Measurements from ENCODE around the gene CIB2.

Gene CIB2

GRCh38 chr15:78082743-78083110 lies 48.5 kb downstream of the CIB2 start:
- Histone ChIP-seq H3K27me3 (ENCODE audit: control insufficient read depth in 1 of 2, insufficient read depth in 2 of 2, low read length in 2 of 2) (no peaks in the 10 kb centered on the region), H3K9ac (ENCODE audit: low read length in 2 of 2) (no peak overlapping the region), H3K27ac (ENCODE audit: low read length) (no peak overlapping the region), H3K4me3 (ENCODE audit: low read length in 2 of 2) (no peak overlapping the region), H3K36me3 (ENCODE audit: control insufficient read depth in 2 of 2, insufficient read depth in 2 of 2, low read length in 2 of 2) (no peaks in the 10 kb centered on the region), H3K9me3 (ENCODE audit: control insufficient read depth in 2 of 2, low read length in 2 of 2) (no peaks in the 10 kb centered on the region), H3K4me1 (ENCODE audit: control insufficient read depth, insufficient read depth, low read length) (peaks cover 8% of the 10 kb centered on the region)

- H3K27ac ChIP-seq (ENCODE audit: low read length): no peak overlapping the region
- H3K36me3 ChIP-seq (ENCODE audit: control insufficient read depth in 2 of 2, insufficient read depth in 2 of 2, low read length in 2 of 2): no peaks in the 10 kb centered on the region
- H3K9me3 ChIP-seq (ENCODE audit: control insufficient read depth in 2 of 2, low read length in 2 of 2): no peaks in the 10 kb centered on the region
- no peak overlapping the region for H3K4me3 ChIP-seq (ENCODE audit: low read length in 2 of 2)
- H3K9ac ChIP-seq (ENCODE audit: low read length in 2 of 2): no peak overlapping the region
- H3K27me3 ChIP-seq (ENCODE audit: control insufficient read depth in 1 of 2, insufficient read depth in 2 of 2, low read length in 2 of 2): no peaks in the 10 kb centered on the region
- peaks cover 8% of the 10 kb centered on the region for H3K4me1 ChIP-seq (ENCODE audit: control insufficient read depth, insufficient read depth, low read length)
Observed at GRCh38 chr15:78082106-78082742, 49.0 kb downstream of the CIB2 start.

DNA sequence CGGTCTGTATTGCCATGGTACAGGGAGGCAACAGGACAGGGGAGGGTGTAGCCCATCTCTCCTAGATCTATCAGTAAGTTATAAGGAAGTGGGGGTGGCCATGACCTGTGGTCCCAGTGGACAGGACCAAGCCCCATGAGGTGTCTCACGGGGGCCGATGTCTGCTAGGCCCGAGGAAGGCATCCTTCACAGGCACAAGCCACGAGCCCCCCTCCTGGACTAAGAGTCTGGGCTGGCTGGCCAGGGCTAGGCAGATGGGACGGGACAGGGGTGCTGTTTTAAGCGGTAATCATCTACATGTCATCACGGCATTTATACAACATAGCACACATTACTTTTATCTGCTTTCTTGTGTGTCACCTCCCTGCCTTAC lies 51.2 kb downstream of the CIB2 start:
- no peaks in the 10 kb centered on the region for H3K9me3 ChIP-seq (ENCODE audit: control insufficient read depth in 2 of 2, low read length in 2 of 2)
- no peak overlapping the region for H3K27ac ChIP-seq (ENCODE audit: low read length)
- no peaks in the 10 kb centered on the region for H3K36me3 ChIP-seq (ENCODE audit: control insufficient read depth in 2 of 2, insufficient read depth in 2 of 2, low read length in 2 of 2)
- H3K4me3 ChIP-seq (ENCODE audit: low read length in 2 of 2): no peak overlapping the region
- H3K27me3 ChIP-seq (ENCODE audit: control insufficient read depth in 1 of 2, insufficient read depth in 2 of 2, low read length in 2 of 2): no peaks in the 10 kb centered on the region
- peaks cover 24% of the 10 kb centered on the region for H3K4me1 ChIP-seq (ENCODE audit: control insufficient read depth, insufficient read depth, low read length)
- H3K9ac ChIP-seq (ENCODE audit: low read length in 2 of 2): no peak overlapping the region

- no peaks in the 10 kb centered on the region for H3K36me3 ChIP-seq (ENCODE audit: control insufficient read depth in 2 of 2, insufficient read depth in 2 of 2, low read length in 2 of 2)
- peaks cover 24% of the 10 kb centered on the region for H3K4me1 ChIP-seq (ENCODE audit: control insufficient read depth, insufficient read depth, low read length)
- no peak overlapping the region for H3K27ac ChIP-seq (ENCODE audit: low read length)
- H3K9ac ChIP-seq (ENCODE audit: low read length in 2 of 2): no peak overlapping the region
- no peaks in the 10 kb centered on the region for H3K27me3 ChIP-seq (ENCODE audit: control insufficient read depth in 1 of 2, insufficient read depth in 2 of 2, low read length in 2 of 2)
- H3K9me3 ChIP-seq (ENCODE audit: control insufficient read depth in 2 of 2, low read length in 2 of 2): no peaks in the 10 kb centered on the region
- no peak overlapping the region for H3K4me3 ChIP-seq (ENCODE audit: low read length in 2 of 2)
Observed at GRCh38 chr15:78079298-78080087, 51.8 kb downstream of the CIB2 start.

- Histone ChIP-seq H3K36me3 (ENCODE audit: control insufficient read depth in 2 of 2, insufficient read depth in 2 of 2, low read length in 2 of 2) (no peaks in the 10 kb centered on the region), H3K9me3 (ENCODE audit: control insufficient read depth in 2 of 2, low read length in 2 of 2) (no peaks in the 10 kb centered on the region), H3K9ac (ENCODE audit: low read length in 2 of 2) (peak overlapping the region; percentile 44 to 58), H3K27me3 (ENCODE audit: control insufficient read depth in 1 of 2, insufficient read depth in 2 of 2, low read length in 2 of 2) (no peaks in the 10 kb centered on the region), H3K4me1 (ENCODE audit: control insufficient read depth, insufficient read depth, low read length) (peaks cover 24% of the 10 kb centered on the region), H3K4me3 (ENCODE audit: low read length in 2 of 2) (peak overlapping the region; percentile 76 to 88), H3K27ac (ENCODE audit: low read length) (no peak overlapping the region)
Observed at GRCh38 chr15:78077871-78078210, 53.4 kb downstream of the CIB2 start.

- Histone ChIP-seq H3K36me3 (ENCODE audit: control insufficient read depth in 2 of 2, insufficient read depth in 2 of 2, low read length in 2 of 2) (no peaks in the 10 kb centered on the region), H3K27ac (ENCODE audit: low read length) (peak within 1 kb of the TSS; percentile 73), H3K27me3 (ENCODE audit: control insufficient read depth in 1 of 2, insufficient read depth in 2 of 2, low read length in 2 of 2) (no peaks in the 10 kb centered on the region), H3K9ac (ENCODE audit: low read length in 2 of 2) (peak within 1 kb of the TSS; percentile 72 to 73), H3K4me1 (ENCODE audit: control insufficient read depth, insufficient read depth, low read length) (peaks cover 24% of the 10 kb centered on the region), H3K4me3 (ENCODE audit: low read length in 2 of 2) (peak within 1 kb of the TSS; percentile 76 to 88), H3K9me3 (ENCODE audit: control insufficient read depth in 2 of 2, low read length in 2 of 2) (no peaks in the 10 kb centered on the region)
Observed at GRCh38 chr15:78077053-78077870, 54.0 kb downstream of the CIB2 start, which contains the start of gene TBC1D2B. TSS of gene TBC1D2B (minus strand) at chr15:78077711. CDS start at chr15:78077652, 59 bp downstream.

GRCh38 chr15:78076231-78077052 lies 54.8 kb downstream of the CIB2 start:
- Histone ChIP-seq H3K9ac (ENCODE audit: low read length in 2 of 2) (peak overlapping the region; percentile 72 to 73), H3K9me3 (ENCODE audit: control insufficient read depth in 2 of 2, low read length in 2 of 2) (no peaks in the 10 kb centered on the region), H3K36me3 (ENCODE audit: control insufficient read depth in 2 of 2, insufficient read depth in 2 of 2, low read length in 2 of 2) (no peaks in the 10 kb centered on the region)

GRCh38 chr15:78075490-78076230 lies 55.6 kb downstream of the CIB2 start:
- peak overlapping the region; percentile 37 to 47 for H3K9ac ChIP-seq (ENCODE audit: low read length in 2 of 2)
- peak overlapping the region; percentile 6 to 88 for H3K4me3 ChIP-seq (ENCODE audit: low read length in 2 of 2)
- H3K4me1 ChIP-seq (ENCODE audit: control insufficient read depth, insufficient read depth, low read length): peaks cover 24% of the 10 kb centered on the region

More at GRCh38 chr15:78076231-78077052, 54.8 kb downstream of the CIB2 start:
- Histone ChIP-seq H3K4me3 (ENCODE audit: low read length in 2 of 2) (peak overlapping the region; percentile 71 to 88), H3K27ac (ENCODE audit: low read length) (peak overlapping the region; percentile 73), H3K27me3 (ENCODE audit: control insufficient read depth in 1 of 2, insufficient read depth in 2 of 2, low read length in 2 of 2) (no peaks in the 10 kb centered on the region), H3K4me1 (ENCODE audit: control insufficient read depth, insufficient read depth, low read length) (peaks cover 24% of the 10 kb centered on the region)

DNA sequence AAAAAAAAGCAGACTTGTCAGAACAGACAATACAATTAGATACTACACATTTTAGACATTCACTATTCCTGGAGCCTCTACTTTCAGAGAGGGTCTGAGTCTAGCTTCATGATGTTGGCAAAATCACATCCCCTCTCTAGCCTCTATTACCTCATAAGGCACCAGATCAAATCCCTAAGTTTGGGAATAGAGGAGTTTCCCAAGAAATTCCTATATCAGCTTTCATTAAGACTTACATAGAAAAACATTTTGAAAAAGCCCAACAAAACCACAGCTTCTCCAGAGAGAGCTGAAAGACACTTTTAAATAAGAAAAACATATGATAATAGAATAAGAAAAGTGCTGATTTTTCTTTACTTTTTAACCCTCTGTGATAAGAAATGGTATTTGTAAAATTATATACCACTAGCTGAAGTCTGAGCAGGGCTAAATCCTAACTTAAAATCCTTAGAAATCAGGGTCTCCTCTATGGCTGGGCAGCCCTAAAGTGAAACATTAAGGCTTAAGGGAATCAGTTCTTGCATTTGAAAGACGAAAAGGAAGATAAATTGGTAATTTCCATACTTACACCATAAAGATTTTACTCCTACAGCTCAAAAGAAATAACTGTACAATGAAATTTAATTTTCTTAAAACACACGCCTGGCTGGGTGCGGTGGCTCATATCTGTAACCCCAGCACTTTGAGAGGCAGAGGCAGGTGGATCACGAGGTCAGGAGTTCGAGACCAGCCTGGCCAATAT lies 58.0 kb downstream of the CIB2 start:
- Histone ChIP-seq H3K36me3 (ENCODE audit: control insufficient read depth in 2 of 2, insufficient read depth in 2 of 2, low read length in 2 of 2) (no peaks in the 10 kb centered on the region), H3K4me1 (ENCODE audit: control insufficient read depth, insufficient read depth, low read length) (peaks cover 42% of the 10 kb centered on the region), H3K27ac (ENCODE audit: low read length) (no peak overlapping the region), H3K4me3 (ENCODE audit: low read length in 2 of 2) (no peak overlapping the region), H3K27me3 (ENCODE audit: control insufficient read depth in 1 of 2, insufficient read depth in 2 of 2, low read length in 2 of 2) (no peaks in the 10 kb centered on the region), H3K9ac (ENCODE audit: low read length in 2 of 2) (no peak overlapping the region), H3K9me3 (ENCODE audit: control insufficient read depth in 2 of 2, low read length in 2 of 2) (no peaks in the 10 kb centered on the region)

More at GRCh38 chr15:78075490-78076230, 55.6 kb downstream of the CIB2 start:
- Histone ChIP-seq H3K27ac (ENCODE audit: low read length) (peak overlapping the region; percentile 62), H3K27me3 (ENCODE audit: control insufficient read depth in 1 of 2, insufficient read depth in 2 of 2, low read length in 2 of 2) (no peaks in the 10 kb centered on the region), H3K36me3 (ENCODE audit: control insufficient read depth in 2 of 2, insufficient read depth in 2 of 2, low read length in 2 of 2) (no peaks in the 10 kb centered on the region), H3K9me3 (ENCODE audit: control insufficient read depth in 2 of 2, low read length in 2 of 2) (no peaks in the 10 kb centered on the region)
